Measurements from ENCODE around the gene OTOA.
"Not testable (repeated sequence)": the region's sequence is repeated elsewhere in the genome, so short reads cannot be mapped to it uniquely, and the experiment has no call there.

OTOA gene

DNA sequence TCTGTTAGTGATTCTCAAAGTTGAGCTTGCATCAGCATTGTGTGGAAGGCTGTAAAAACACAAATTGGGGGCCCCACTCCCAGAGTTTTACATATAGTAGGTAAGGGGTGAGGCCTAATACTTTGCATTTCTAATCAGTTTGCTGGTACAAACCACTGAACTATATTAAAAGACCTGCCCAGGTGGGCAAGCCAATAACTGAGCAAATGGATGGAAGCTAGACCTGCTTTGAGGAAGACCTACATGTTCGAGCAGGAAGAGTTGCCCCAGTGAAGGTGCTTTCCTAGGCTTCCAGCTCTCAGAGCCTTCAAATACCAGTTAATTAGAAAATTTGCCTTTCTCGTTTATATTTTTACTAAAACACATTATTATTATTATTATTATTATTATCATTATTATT, 56.8 kb downstream of the OTOA start:
- no peak for DNase-seq

GRCh38 chr16:21722771-21723455, 59.1 kb downstream of the OTOA start:
- DNase-seq: peak in 1 of 51 donors; percentile 3

- DNase-seq: no peak
Observed at GRCh38 chr16:21723532-21723931, 59.8 kb downstream of the OTOA start.

DNA sequence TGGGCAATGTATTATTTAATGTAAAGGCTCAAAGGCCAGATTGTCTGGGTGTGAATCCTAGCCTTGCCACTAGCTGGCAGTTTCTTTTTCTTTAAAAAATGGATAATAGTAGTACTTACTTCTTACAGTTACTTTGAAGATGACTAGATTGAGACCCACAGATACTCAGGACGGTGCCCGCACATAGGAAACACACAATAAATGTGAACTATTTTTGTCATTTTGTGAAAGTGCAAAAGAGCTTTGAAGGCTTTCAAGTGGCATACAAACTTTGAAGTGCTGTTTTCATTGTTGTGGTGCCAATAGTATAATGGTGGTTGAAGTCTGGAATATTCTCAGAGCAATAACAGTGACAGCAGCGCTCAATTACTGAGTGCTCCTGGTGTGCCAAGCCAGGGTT, 63.6 kb downstream of the OTOA start:
- no peak for DNase-seq

- not testable (repeated sequence) for DNase-seq
Observed at GRCh38 chr16:21731233-21731632, 67.5 kb downstream of the OTOA start.

GRCh38 chr16:21740637-21741036, 76.9 kb downstream of the OTOA start:
- not testable (repeated sequence) for DNase-seq

GRCh38 chr16:21756192-21757079, 92.7 kb downstream of the OTOA start:
- DNase-seq: peak in 3 of 51 donors; percentile 1 to 11 (median 1)

DNA sequence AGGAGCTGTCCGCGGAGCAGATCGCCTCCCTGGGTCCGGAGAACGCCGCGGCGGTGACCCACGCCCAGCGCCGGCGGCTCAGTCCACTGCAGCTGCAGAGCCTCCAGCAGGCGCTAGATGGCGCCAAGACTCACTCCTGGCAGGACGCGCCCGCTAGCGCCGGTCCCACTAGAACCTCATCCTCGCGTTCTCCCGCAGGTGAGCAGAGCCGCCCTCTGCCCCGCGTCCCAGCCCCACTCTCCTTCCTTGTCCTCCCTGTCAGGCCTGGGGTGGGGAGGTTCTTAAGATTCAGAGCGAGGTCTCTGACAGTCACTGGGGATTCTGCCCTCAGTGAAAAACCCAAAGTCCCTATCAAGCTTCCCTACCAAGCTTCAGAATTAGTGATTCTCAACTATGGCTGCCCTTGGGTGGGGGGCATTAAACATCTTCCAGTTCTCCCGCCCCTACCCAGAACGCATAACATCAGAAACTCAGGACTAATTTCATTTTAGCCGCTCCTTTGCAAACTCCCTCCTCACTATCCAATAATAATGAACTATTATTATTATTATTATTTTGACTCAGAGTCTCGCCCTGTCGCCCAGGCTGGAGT, 93.4 kb downstream of the OTOA start:
- DNase-seq: not testable (repeated sequence)

- not testable (repeated sequence) for DNase-seq
Observed at GRCh38 chr16:21768280-21768679, 104.5 kb downstream of the OTOA start.

DNA sequence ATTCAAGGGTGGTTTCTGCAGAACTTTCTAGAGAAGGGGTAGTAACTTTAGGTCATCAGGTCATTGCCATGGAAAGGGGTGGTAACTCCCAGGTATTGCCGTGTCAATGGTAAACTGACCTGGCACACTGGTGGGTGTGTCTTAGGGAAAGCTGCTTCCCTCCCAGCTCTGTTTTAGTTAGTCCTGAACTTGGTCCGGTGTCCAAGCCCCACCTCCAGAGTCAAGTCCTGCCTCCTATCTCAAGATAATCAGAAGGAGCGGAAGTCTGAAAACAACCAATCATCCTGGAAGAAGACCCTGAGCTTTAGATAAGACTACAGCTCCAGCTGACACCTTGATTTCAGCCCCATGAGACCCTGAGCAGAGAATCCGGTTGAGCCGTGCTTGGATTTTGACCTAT, 105.0 kb downstream of the OTOA start:
- DNase-seq: not testable (repeated sequence)

- DNase-seq: not testable (repeated sequence)
Observed at GRCh38 chr16:21769284-21769683, 105.5 kb downstream of the OTOA start.

DNA sequence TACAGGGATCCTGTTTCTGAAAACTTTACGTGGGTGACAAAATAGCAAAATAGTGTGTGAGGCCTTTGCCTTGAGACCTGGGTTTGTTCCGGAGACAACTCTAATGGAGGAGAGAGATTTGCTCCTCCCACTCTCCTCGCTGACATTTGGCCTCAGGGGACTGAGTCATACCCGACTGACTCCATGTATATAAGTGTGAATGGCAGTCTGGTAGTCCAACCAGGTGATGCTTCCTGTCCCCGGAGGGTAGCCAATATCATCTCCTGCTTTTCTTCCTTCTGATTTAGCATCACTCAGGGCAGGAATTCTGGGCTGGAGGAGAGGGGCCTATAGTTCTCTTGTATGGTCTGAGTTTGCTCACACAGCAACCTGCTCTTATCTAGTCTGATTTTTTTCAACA, 106.8 kb downstream of the OTOA start:
- not testable (repeated sequence) for DNase-seq

GRCh38 chr16:21772547-21773206, 108.9 kb downstream of the OTOA start:
- DNase-seq: not testable (repeated sequence)

GRCh38 chr16:21773207-21773553, 109.4 kb downstream of the OTOA start:
- DNase-seq: not testable (repeated sequence)

DNA sequence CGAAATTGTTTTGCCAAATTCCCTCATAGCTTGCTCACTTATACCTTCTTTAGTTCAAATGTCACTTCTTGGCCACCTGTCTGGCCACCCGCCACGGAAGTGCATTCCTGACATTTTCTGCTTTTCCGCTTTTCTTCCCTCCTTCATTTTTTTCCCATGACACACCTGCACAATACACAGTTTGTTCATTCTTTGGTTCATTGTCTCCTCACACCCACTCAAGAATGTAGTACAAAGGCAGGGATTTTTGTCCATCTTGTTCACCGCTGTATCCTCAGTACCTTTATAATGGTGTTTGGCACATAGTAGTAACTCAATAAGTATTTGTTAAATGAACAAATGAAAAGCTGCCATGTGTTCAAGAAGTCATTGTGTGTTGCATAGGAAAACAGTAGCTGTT, 116.8 kb downstream of the OTOA start:
- DNase-seq: not testable (repeated sequence)

DNA sequence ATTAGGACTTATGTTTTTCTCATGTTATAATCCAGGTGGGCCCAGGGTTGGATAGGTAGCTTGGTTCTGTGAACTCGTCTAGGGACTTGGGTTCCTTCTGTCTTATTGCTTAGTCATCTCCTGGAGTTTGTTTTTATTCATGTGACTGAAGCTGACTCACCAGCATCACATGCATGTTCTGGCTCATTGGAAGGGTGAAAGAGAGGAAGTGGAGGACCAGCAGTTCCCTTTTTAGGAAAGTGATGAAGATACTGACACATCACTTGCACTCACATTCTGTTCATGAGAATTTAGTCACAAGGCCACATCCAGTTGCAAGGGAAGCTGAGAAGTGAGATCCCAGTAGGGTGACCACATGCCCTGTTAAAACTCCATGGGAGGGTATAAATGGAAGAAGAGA, 126.7 kb downstream of the OTOA start:
- not testable (repeated sequence) for DNase-seq

DNA sequence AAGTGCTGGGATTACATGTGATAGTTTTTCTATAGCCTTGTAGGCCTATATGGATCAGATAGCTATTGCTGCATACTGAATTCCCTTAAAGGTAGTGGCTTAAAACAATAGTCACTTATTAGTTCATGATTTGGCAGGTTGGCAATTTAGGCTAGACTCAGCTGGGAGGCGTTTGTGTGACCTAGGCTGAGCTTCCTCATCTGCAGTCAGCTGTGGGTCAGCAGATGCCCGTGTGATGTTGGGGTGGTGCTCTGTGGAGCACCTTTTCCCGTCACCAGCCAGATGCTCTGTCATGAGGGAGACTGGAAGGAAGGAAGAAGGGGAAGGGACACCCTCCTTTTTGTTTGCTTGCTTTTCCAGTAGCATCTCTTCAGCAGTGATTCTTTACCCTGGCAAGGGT, 129.5 kb downstream of the OTOA start:
- DNase-seq: not testable (repeated sequence)

DNA sequence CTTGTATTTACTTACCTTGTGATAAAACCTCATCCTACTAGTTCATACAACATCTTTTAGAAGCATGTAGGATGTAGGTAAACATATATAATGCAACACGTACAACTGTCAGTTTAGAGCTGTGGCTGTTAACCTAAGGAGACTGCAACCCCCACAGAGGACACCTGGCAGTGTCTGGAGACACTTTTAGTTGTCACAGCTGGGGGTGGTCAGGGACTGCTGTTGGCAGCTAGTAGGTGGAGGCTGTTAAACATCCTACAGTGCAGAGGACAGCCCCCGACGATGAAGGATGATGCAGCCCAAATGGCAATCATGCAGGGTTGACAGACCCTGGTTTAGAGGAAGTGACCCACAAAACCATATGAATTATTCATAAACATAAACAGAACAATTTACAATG, 134.8 kb downstream of the OTOA start:
- not testable (repeated sequence) for DNase-seq

DNA sequence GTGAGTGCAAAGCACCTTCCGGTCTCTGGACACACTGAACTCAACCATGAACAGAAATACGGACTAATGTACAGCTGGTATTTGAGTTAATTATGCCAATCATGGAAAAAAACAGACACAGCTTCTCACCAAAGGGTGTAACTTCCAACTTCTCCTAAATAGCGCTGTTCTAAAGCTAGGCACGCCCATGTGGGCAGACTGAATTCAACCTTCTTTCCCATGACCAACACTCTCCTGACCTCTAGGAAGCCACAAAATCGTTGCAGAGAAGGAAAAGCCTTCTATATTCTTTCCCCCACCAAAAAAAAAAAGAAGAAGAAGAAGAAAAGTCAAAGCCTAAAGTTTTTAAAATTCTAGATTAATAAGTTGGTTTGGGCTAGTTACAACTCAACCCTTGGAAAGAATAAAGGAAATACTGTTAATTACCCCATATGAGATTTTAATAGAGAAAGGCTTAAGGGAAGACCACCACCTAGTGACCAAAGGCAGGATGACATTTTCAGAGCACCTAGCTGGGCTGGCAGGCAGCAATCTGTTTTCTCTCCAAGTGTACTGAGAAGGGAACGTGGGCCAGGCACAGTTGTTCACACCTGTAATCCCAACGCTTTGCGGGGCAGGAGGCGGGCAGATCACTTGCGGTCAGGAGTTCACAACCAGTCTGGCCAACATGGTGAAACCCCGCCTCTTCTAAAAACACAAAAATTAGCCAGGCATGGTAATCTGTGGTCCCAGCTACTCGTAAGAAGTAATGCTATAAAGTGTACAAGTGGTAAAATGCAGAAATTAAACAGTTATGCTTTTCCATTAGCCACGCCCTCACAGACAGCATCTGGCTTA, 138.0 kb downstream of the OTOA start:
- DNase-seq: peak in 3 of 51 donors; percentile 0 to 2 (median 1)

DNA sequence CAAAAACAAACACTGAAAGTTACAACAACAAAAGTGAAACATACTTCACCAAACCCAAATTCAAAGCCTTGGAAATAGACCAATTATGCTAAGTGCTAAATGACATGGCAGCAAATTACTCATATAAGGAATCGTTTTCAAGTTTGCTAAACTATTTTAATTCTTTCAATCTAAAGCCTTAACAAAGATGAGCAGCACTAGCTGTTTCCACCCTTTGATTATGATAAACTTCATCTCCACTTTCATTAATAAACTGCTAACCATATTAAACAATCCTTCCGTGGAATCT, 138.6 kb downstream of the OTOA start:
- not testable (repeated sequence) for DNase-seq

Measured in hypothalamus (tissue), 51 donors.